OCI-LY1 (cell line): ENCODE data around the gene TCERG1L.

Experiments used
- CTCF ChIP-seq: fragments of 200-600 bp; sonication (generic), shearing (Covaris generic); IDR thresholded peaks from 2 replicates; pipeline ENCODE4 v1.5.1; 2017; ENCODE audit warnings: mild to moderate bottlenecking, antibody characterized with exemption, low read length, moderate library complexity, mixed read lengths
- EZH2 ChIP-seq: fragments of 200-600 bp; sonication (generic), shearing (Covaris generic); IDR thresholded peaks from 2 replicates; pipeline ENCODE4 v1.8.0; 2017; ENCODE audit warnings: borderline replicate concordance, mixed run types, mild to moderate bottlenecking, antibody characterized with exemption, low read length, moderate library complexity, mixed read lengths

DNA sequence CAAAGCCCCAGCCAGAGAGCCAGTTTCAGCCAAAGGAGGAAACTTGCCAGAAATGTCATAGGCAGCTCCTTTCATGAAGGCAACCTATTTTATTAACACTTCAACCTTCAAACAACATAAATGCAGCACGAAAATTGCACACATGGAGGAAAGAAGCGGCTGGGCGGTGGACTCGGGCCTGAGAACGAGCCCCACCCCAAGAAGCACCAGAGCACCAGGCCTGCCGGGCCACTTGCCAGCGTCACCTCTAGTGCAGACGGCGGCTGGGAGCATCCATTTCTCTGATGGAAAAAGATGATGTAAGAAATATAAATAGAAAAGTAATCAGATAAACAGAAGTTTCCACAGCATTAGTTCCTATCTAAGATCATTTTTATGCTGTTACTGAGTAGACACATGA, 100.0 kb downstream of the TCERG1L start:
- TF ChIP-seq CTCF (no peak), EZH2 (no peak)
